Measurements from ENCODE around the gene NPAS2.

NPAS2 gene

DNA sequence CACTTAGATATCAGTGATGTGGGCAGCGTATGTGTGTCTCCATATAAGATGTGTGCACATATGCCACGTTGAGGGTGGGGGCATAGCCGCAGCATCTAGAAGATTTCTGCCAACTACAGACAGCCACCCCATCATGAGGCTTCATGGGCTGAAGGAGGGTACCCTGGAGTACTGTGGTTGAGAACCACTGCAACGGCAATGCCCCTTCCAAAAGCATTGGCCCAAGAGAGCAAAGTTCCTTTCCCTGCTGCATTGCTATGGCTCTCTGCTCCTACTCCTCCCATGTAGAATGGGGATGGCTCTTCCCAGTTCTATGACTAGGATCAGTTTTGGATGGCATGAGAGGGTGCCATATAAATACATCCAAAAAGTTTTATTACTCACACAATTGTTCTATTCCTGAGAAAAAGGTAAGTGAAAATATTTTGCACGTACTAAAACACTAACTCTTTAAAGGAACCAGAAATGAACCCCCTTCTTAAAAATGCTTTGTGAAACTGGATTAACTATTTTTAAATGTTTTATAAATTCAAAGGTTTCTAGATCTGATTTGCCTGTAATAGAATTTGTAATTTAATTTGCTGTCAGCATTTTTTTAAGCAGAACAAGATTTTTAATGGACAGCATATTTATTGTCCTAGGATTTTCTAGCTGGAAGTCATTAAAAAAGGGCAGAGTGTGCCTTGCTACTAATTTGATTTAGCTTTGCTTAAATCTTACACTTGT lies 177.7 kb downstream of the NPAS2 start:
- DNase-seq, result no peak

DNA sequence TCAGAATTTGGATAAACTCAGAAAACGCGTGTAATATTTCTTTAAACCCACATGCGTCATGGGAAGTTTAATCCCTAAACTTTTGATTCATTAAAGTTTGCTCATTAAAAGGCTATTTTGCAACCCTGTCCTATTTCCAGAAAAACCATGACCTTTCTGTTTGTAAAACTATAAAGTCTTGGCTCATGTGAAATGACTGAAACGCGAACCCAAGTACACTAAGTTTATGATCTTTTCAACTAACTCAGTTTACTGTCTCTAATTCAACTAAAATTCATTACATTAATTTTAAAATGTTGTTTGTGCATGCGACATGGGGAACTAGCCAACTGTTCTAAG lies 178.3 kb downstream of the NPAS2 start:
- DNase-seq, result no peak

DNA sequence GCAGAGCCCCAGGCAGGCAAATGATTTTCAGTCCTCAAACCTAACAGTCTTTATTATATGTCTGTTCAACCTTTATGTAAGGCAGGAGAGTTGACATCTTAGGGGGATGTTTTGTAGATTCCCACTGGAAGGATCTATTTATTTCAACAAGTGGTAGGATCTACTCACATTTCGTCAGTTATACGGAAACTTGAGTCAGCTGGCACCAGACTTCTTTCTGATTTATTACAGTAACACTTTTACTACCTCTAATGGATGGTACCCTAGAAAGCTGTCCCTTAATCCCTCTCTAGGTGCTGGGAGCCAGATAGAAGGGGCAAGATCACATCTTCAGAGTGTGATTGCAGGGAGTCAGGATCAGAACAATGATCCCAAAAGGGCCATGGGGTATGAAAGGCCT lies 180.1 kb downstream of the NPAS2 start:
- DNase-seq, result no peak

DNA sequence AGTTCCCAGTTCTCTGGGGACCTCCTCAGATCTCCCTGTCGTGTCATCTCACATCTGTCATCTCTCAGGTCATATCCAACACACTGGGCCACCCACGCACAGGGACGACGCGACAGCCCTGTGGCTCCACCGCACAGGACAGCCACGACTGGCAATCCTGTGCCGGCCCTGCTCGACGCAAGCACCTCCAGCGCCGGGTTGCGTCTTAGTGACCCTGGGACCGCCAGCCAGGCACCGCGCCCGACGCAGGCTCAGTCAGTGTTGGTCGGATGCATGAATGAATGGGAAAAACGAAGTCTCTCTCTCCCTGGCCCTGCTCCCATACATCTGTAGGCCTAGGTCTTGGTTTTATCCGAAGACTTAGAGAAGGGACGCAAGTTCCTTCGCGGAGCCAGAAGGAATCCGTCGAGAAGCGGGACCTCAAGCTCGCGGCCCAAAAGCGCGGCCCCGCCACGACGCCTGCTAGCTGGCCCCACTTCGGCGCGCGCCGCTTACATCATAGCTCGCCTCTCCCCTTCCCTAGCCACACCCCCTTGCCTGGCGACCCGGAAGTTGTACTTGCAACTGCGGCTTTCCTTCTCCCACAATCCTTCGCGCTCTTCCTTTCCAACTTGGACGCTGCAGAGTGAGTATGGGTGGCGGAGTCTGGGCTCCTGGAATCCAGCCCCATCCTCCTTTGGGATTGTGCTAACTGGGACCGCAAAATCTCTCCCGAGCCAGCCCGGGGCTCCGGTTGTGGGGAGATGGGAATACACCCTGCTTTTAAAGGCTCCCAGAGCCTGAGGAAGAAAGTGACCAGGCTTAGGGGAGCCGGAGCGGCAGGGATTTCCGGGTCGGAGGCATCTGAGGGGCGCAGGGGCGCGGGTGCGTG lies 182.0 kb downstream of the NPAS2 start, which contains the start of gene RPL31:
Gene RPL31, plus strand, starts transcription at position 599 of the 871 bp plus-strand sequence. CDS start 413 bp downstream, outside the sequence.
- peak; percentile 91 for DNase-seq

DNA sequence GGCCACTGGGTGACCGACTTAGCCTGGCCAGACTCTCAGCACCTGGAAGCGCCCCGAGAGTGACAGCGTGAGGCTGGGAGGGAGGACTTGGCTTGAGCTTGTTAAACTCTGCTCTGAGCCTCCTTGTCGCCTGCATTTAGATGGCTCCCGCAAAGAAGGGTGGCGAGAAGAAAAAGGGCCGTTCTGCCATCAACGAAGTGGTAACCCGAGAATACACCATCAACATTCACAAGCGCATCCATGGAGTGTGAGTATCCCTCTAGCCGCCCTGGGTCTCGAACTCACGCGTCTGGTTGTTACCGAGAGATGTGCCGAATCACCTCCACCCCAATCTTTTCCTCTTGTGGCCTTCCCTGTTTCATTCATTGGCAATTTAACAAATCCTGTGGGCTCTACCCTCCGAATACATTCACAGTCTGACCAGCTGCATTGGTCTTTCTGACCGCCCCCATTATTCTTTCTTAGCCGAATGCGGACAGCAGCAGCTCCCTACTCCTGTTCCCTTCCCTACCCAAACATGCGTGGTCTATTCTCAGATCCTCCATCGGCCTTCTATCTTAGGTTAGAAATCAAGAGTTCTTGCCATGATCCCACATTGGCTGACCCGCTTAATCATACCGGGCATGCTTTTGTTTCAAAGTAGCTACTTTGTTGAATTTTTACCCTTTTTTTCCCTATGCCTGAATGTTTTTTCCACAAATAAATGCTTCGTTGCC lies 182.8 kb downstream of the NPAS2 start:
- no peak for DNase-seq

DNA sequence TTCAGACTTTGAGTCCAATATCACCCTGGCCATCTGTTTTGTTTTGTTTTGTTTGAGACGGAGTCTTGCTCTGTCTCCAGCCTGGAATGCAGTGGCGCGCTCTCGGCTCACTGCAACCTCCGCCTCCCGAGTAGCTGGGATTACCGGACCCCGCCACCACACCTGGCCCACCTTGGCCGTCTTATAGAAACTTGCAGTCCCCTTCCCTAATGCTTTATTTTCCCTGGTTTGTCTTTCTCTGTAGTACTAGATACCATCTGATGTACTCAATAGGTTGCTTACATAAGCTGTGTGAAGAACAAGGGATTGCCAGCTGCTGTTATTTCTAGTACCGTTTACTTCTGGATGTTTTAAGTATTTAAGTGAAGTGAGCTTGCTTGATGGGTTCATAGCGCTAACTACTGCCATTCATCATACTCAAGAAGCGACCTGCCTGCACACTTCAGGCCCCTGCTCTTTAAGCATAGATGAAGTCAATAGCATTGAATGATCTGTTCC lies 183.4 kb downstream of the NPAS2 start:
- no peak for DNase-seq

DNA sequence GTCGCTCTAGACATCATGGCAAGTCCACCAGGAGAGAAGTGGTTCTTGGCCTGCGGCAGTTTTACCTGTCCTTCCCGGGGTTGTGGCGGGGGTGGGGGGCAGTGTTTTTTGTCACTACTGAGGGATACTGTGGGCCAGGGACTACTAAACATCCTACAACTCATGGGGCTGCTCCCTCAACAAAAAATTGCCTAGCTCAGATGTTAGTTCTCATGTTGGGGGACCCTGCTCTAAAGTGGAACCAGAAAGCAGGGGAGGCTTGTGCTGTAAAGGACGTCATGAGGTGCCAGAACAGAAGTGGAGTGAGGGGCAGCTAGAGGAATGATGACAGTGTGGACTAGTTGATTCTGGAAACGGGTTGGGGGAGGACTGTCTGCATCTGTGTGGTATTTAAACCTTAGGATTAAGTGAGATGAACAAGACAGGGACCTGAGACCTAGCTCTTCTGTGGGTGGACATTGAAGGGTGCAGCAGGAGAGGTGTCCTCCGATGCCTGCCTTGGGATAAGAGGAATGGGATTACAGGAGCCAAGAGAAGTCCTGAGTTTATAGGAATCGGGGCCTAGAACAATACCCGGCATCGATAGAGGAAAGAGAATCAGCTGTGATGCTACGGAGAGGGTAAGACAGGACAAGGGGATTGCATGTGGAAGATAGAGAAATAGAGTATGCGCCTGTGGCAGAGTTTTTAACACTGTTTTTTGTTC lies 184.8 kb downstream of the NPAS2 start:
- DNase-seq, result no peak

DNA sequence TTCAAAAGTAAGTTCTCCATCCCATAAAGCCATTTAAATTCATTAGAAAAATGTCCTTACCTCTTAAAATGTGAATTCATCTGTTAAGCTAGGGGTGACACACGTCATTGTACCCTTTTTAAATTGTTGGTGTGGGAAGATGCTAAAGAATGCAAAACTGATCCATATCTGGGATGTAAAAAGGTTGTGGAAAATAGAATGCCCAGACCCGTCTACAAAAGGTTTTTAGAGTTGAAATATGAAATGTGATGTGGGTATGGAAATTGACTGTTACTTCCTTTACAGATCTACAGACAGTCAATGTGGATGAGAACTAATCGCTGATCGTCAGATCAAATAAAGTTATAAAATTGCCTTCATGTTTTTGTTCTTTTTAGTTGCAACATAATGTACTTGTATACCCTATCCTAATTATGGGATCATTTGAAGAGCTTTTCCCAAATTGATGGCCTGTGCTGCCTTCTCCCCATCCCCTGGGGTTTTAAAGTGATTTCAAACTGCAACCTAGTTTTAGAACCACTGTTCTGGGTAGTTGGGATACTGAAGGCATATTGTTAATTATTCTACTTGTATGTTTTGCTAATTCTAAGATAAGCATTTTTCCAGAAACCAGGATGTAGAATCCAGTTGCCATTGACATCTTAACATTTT lies 186.3 kb downstream of the NPAS2 start:
- DNase-seq, result no peak

DNA sequence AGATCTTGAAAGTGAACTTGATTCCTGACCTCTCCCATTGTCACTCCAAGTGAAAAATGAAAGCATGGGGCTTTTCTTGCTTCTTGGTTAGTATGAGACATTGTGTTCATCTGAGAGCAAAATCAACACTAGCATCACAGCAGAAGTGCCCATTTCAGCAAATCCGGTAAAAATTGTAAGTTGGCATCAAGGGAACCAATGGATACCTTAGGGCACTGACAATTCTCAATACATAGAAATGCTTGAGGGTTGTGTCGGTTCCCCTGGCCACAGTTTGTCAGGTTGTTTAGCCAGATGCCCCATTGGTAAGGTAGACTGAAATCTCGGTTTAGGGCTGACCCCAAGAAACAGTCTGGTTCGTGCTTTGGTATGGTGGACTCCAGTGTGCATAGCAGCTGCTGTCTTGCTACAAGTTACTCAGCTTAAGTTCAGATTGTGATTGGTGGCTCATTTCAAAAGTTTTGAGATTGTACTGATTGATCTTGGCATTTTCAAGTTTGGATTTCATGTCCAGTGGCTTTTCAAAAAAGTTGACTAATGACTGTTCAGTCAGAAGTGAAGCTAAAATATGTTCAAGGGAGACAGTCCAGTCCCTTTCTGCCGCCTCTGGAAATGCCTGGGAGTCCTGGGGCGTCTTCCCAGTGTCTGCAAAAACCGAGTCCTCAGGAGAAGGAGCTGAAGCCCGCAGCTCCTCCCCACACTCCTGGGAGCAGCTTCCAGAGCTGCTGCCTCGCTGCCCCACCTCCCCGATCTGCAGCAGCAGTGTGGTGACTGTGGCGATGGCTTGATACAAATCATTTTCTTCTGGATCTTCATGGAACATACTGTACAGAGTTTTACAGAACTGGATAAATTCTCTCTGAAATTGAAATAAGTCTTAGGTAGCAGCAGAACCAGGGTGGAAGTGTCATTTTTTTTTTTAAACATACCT lies 187.7 kb downstream of the NPAS2 start:
- no peak for DNase-seq

DNA sequence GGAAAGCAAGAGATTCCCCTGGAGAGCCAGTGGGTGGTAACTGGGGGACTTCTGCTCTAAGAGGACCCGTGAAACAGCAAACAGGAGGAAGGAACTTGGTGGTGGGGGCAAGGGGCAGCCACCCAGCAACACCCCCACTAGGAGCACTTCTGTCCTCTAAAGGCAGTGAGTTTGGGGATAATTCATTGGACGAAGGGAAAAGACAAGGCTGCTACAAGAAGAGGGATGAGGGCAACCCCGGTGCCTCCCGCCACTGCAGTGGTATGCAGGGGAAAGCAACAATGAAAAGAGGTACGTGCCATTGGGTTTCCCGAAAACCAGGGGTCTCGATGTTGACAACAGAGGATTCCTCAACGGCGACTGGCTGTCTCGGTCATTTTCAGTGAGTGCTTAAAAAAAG lies 191.2 kb downstream of the NPAS2 start:
- no peak for DNase-seq

DNA sequence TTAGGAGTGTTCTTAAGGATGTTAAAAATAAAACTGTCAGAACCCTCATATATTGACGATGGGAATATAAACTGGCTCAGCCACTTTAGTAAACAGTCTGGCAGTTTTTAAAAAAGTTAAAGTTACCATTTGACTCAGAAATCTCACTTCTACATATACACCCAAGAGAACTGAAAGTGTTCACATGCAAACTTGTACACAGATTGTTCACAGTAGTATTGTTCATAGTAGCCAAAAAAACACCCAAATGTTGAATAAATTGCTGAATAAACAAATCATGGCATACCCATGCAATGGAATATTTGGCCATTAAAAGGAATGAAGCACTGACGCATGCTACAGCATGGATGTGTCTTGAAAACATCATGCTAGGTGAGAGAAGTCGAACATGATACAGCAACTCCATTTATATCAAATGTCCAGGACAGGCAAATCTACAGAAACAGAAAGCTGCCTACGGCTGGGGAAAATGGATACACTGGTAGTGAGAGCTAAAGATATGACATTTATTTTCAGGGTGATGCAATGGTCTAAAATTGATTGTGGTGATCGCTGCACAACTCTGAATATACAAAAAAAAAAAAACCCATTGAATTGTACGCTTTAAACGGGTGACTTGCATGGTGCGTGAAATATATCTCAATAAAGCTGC lies 192.2 kb downstream of the NPAS2 start:
- no peak for DNase-seq

DNA sequence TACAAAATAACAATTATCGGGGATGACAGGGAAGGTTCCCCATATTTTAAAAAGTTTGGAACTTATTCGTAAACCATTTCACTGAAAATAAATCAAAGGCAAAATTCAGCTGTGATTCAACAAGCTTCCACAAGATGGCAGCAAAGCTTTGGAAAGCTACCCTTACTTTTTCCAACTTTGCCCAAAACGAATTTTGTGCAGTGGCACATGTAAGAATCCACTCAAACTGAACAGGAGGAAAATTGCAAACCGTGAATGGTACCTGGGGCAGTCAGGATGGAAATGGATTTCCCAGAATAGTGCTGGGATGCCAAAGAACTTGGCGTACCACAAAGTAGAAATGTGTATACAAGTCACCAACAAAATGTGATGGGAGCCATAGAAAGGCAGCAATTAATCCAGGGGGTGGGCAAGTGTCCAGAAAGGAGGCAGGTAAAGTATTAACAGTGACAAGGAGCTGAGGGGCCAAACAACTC lies 192.8 kb downstream of the NPAS2 start:
- DNase-seq, result no peak

DNA sequence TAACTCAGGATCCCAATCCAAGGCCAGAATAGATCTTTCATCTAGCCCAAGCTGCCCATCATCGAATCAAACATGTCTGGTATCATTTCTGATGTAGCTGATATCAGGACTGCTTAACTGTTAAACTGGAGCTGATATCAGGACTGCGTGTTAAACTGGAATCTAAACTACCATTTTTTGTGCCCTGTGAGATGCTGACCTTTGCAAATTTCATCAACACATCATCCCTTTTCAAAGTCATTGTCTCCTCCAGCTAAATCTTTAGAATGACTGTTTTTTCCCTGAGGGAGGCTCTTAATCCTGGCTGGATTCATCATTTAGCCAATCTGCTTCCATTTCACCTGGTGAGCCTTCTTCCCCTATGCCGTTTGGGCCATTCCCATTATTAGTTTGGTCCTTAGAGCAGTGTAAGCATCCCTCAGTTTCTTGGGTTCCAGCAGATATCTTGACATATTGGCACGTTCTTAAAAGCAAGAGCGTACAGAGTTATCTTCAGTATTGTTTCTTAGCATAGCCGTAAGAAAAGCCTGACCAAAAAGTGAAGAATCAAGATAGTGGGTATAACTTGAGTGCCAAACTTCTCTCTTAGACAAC lies 194.4 kb downstream of the NPAS2 start:
- no peak for DNase-seq

DNA sequence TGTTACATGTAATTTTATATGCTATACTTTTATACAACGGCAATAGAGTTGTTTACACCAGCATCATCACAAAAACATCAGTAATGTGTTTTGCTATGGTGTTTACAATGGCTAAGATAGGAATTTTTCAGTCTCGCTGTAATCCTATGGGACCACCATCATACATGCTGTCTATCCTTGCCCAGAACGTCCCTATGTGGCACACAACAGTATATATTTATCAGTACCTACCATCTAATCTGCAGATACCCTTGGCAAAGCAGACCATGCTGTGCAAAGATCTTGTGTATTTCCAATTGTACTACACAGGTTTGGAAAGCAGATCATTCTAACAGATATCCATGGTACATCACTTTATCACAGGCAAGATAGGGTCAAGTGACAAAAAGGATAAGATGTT lies 197.4 kb downstream of the NPAS2 start:
- DNase-seq, result no peak

DNA sequence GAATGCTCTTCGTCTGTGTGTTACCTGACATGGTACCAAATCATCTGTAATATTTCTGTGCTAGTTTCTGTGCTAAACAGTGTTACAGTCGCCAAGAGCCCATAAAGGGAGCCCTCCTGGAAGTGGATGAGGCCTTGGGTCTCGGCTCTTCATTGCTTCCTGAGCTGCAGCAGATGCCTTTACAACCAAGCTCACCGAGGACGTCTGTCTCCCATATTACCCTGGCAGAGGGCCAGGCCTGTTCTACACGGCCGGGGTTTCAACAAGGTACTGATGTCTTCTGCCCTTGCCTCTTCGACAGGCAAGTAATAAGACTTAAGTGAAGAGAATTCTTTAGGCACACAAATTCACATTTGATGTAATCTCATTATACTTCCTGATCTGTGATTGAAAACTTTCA lies 199.0 kb downstream of the NPAS2 start:
- DNase-seq, result no peak

DNA sequence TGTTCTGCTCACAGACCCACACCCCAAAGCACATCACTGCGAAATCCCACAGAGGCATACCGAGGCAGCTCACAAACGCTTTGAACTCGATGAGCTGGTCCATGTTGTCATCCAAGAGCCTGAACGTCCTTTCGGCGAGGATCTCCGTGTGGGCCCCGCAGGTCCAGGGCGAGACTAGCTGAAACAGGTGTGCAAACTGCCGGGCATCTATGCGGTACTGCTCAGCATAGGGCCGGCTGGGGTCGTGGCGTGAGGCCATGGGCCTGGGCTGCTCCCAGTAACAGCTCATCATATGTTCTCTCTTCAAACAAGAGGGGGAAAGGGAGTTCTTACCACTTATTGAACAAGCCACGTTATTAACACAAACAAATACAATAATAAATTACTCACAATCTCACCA lies 202.3 kb downstream of the NPAS2 start:
- DNase-seq, result no peak

DNA sequence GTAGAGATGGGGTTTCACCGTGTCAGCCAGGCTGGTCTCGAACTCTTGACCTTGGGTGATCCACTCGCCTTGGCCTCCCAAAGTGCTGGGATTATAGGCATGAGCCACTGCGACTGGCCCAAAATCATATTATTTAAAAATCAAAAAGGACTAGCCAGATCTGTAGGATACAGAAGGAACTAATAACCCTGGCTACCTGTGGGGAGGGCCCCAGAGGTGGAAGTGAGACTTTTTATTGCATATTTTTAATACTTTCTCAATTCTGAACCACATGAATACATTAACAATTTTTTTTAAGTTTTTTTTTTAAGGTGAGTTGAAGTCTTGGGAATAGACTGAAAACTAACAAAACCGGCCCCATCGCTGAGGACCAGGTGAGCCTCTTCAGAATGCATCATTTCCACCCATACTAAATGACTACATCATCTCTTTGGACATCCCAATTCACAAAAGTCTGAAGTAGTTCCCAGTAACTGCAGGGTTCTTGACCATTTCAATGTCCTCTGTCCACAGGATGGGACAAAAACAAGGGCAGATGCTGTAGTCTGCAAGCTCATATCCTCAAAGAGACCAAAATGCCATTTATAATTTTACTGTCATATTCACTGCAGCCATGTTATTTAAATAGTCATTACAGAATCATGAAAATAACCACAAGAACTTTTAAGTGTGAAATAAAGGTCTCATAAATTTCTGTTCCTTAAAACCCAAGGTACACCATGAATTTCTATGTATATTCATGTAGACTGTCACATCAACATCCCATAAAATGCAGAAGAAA lies 203.6 kb downstream of the NPAS2 start:
- DNase-seq, result no peak

DNA sequence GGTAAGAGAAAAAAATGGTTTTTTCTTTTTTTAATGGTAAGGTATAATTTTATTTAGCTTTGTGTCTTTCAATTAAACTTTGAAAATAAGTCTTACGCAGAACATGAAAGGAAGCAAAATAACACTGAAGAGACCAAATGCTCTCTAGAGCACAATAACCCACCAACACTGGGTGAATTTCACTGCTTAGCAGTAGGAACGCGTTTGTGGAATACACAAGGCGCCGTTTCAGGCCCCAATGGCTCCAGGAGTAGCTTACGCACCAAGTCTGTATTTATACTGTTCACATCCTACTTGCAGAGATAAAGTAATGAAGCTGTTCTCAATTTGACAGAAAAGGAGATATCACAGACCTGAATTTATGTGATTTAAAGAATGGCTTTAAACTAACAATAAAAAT lies 205.6 kb downstream of the NPAS2 start:
- no peak for DNase-seq

DNA sequence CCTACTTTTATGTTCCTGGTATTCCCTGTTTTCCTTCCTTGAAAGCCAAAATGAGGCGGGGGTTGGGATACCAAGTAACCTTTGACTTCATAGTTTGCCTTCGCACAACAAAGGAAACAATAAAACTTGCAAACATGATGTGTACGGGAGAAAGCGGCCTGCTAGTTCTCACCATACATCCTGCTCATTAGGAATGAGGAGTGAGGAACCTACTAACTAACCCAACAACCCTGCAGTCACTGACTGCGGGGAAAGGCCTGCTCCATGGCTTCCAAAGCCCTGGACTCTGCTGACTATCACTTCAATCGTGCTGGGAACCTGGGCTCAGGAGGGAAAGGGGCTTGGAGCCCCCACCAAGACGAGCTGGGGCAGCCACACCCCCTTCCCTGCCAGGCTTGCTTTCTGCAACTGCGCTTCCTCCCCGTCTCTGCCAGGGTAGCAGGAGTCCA lies 206.3 kb downstream of the NPAS2 start:
- no peak for DNase-seq
